Measurements from ENCODE around the gene DOCK9.
A peak's percentile ranks its signal among the peaks of the same experiment; 100 is the strongest.
"Not testable (repeated sequence)": the region's sequence is repeated elsewhere in the genome, so short reads cannot be mapped to it uniquely, and the experiment has no call there.

Gene DOCK9

DNA sequence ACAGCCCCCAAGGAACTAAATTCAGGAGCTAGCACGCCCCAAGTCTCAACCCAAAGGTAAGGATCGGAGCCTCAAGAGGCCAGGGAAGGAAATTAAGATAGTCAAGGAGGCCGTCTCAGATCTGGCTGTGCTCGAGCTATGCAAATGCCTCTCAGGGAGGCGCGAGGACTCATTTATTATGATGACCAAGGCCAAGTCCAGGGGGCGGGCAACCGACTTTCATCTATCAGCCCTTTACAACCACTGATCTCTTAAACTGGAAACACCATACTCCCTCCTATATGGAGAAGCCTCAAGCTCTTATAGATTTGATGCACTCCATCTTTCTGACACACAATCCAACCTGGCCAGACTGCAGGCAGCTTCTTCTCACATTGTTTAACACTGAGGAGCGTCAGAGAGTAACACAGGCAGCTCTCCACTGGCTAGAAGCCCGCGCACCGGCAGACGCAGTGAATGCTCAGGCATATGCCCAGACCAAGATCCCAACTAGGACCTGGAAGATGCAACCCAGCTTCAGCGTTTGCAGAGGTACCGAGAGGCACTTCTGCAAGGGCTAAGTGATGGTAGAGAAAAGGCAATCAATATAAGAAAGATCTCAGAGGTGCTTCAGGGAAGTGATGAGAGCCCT lies 215.8 kb downstream of the DOCK9 start:
- TF ChIP-seq, protein P1, sequence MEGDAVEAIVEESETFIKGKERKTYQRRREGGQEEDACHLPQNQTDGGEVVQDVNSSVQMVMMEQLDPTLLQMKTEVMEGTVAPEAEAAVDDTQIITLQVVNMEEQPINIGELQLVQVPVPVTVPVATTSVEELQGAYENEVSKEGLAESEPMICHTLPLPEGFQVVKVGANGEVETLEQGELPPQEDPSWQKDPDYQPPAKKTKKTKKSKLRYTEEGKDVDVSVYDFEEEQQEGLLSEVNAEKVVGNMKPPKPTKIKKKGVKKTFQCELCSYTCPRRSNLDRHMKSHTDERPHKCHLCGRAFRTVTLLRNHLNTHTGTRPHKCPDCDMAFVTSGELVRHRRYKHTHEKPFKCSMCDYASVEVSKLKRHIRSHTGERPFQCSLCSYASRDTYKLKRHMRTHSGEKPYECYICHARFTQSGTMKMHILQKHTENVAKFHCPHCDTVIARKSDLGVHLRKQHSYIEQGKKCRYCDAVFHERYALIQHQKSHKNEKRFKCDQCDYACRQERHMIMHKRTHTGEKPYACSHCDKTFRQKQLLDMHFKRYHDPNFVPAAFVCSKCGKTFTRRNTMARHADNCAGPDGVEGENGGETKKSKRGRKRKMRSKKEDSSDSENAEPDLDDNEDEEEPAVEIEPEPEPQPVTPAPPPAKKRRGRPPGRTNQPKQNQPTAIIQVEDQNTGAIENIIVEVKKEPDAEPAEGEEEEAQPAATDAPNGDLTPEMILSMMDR (IDR thresholded peaks at IDR 0.05; ENCODE audit: low read depth, low read length) = 0 out of 2 replicates have a peak, but pooled peaks have one; percentile 0
- no peak for DNase-seq (ENCODE audit: extremely low read depth, low read depth)

DNA sequence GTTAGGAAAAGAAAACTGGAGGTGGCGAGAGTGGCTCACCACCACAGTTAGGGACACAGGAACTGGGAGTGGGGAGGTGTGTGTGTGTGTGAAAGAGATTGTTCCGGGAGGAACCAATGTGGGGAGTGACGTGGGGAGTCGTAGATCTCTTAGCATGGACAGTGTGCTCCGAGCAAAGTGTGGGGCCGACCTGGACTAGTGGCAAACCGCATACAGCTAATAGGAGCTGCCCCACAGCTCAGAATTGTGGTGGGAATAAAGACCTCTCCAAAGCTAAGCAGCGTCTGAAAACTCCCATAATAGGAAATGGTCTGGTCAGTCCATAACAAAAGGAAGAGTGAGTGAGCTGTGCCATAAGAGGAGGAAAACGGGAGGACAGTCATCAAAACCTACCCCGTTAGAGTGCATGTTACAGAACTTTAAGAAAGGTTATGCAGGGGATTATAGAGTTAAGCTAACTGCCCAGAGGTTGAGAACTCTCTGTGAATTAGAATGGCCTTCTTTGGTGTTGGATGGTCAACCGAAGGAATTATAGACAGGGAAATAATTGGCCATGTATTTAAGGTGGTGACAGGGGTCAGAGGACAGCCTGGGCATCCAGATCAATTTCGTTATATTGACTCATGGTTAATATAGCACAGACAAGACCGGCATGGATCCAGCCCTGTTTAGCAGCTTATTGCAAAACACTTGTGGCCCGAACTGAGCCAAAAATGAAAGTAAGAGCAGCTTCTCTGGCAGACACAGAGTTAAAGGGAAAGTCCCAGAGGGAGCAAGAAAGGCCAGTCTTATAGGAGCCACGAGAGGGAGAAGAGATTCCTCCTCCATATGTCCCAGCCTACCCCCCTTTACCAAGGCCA lies 216.5 kb downstream of the DOCK9 start:
- DNase-seq (ENCODE audit: extremely low read depth, low read depth) = peak; percentile 30
- TF ChIP-seq, protein P1 (IDR thresholded peaks at IDR 0.05; ENCODE audit: low read depth, low read length) = peak; percentile 2; the same call in 1 of the 2 replicates

DNA sequence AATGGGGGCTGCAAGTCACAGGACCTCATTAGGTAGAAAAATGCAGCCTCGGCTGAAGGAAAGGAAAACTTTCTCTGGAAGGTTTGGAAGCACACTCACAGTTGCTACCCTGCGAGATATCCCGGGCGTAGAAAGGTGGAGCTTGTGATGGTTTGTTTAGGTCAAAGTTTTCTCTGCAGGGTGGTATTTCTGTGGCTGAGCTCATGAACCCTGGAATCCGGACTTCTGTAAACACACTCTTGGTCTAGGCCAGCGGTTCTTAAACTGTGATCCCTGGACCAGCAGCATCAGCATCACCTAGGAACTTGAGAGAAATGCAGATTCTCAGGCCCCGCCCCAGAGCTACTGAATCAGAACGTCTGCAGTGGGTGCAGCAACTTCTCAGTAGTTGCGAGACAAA lies 222.1 kb downstream of the DOCK9 start:
- DNase-seq (ENCODE audit: extremely low read depth, low read depth) = no peak
- TF ChIP-seq, protein P1 (IDR thresholded peaks at IDR 0.05; ENCODE audit: low read depth, low read length) = no peak

DNA sequence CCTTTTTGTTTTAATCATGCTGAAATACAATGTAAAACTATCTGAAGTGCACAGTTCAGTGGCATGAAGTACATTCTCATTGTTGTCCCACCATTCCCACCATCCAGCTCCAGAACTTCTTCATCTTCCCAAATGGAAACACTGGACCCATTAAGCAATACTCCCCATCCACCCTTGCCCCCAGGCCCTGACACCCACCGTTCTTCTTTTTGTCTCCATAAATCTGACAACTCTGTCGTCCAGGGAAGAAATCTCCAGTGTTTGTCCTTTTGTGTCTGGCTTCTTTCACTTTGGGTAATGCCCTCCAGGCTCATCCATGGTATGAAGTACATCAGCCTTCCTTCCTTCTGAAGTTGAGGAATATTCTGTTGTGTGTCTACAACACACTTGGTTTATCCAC lies 222.7 kb downstream of the DOCK9 start:
- DNase-seq (ENCODE audit: extremely low read depth, low read depth) = no peak
- TF ChIP-seq, protein P1 (IDR thresholded peaks at IDR 0.05; ENCODE audit: low read depth, low read length) = no peak

DNA sequence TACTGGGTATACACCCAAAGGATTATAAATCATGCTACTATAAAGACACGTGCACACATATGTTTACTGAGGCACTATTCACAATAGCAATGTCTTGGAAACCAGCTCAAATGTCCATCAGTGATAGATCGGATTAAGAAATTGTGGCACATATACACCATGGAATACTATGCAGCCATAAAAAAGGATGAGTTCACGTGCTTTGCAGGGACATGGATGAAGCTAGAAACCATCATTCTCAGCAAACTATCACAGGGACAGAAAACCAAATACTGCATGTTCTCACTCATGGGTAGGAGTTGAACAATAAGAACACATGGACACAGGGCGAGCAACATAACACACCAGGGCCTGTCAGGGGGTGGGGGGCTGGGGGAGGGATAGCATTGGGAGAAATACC lies 223.4 kb downstream of the DOCK9 start:
- DNase-seq (ENCODE audit: extremely low read depth, low read depth) = not testable (repeated sequence)

DNA sequence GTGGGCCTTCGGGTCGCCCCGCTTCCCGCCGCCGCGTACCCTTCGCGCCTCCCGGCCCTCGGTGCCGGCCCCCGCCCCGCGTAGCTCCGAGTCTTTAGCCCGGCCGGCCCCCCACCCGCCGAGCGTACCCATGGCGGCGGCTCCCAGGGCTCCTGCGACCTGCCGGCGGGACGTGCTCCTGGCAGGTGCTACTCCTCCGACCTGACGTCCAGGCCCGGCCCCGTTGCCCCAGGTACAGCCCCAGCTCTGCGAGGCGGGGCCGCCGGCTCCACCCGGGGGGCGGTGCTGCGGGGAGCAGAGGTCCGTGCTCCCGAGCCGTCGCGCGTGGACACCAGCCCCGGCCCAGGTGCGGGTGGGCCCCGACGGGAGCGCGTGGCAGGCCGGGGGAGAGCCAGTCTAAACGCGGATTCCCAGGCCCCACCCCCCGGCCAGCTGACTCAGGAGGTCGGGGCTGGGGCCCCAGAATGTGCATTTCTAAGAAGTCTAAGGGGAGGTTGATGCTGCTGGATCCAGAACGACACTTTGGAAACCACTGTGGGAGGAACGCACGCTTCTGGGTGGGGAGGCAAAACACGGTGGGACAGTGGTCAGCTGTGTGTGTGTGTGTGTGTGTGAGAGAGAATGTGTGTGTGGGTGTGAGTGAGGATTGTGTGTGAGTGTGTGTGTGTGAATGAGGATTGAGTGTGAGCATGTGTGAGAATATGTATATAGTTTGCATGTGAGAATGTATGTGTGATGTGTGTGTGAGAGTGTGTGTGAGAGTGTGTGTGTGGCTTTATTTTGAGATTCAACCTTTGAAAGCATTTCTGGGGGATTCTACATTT lies 225.2 kb downstream of the DOCK9 start, which contains the start of gene SLC15A1:
TSS of gene SLC15A1 (minus strand) at position 206 of the 824 bp plus-strand sequence. CDS start at position 132, 74 bp downstream.
- TF ChIP-seq, protein P1 (IDR thresholded peaks at IDR 0.05; ENCODE audit: low read depth, low read length) = no peak
- no peak for DNase-seq (ENCODE audit: extremely low read depth, low read depth)

DNA sequence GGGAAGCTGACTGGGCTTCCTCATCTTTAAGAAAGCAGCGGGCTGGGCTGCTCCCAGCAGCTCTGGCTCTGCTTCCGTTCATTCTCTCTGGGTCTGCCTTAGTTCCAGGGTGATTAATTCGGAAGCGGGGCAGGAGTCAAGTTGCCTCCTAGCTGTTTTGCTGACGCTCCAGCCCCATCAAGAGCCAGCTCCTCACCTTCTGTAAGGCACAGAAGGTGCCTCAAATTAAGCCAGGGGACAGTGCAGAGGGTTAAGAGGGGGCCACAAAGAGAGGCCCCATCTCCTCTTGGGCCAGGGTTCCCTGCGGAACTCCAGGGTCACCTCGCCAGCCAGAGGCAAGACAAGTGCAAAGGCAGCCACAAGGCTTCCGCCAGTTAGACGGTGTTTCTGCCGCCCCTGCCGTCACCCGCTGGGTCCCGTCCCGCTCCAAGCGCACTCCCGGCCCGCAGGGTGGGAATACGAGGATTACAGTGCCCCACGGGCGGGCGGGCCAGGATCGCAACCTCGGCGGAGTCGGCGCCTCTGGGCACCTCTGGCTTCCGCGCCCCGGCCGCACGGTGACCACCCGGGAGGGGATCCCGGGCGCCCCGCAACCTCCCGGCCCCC lies 225.9 kb downstream of the DOCK9 start:
- DNase-seq (ENCODE audit: extremely low read depth, low read depth) = no peak
- TF ChIP-seq, protein P1 (IDR thresholded peaks at IDR 0.05; ENCODE audit: low read depth, low read length) = no peak

All from AG09319 (cell line).